ENCODE measurements around the gene ATAD3C.
"Not testable (repeated sequence)": the region's sequence is repeated elsewhere in the genome, so short reads cannot be mapped to it uniquely, and the experiment has no call there.

DNA sequence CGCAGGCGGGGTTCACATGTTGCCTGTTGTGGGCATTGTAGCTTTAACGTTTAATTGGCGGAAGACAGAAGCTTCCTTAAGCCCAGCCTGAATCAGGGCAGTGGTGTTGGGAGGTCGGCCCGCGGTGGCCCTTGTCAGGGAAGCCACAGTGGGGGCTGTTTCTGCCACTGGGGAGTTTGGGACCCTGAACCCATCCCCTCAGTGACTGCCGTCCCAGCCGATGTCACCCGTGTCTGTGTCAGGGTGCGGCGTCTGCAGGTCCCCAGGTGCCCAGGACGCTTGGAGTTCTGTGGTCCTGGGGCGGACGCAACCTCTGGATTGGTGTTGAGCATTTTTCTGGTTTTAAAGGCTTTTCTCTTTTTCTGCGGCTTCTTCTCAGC, 31.0 kb downstream of the ATAD3C start:
- TF ChIP-seq, protein P1, sequence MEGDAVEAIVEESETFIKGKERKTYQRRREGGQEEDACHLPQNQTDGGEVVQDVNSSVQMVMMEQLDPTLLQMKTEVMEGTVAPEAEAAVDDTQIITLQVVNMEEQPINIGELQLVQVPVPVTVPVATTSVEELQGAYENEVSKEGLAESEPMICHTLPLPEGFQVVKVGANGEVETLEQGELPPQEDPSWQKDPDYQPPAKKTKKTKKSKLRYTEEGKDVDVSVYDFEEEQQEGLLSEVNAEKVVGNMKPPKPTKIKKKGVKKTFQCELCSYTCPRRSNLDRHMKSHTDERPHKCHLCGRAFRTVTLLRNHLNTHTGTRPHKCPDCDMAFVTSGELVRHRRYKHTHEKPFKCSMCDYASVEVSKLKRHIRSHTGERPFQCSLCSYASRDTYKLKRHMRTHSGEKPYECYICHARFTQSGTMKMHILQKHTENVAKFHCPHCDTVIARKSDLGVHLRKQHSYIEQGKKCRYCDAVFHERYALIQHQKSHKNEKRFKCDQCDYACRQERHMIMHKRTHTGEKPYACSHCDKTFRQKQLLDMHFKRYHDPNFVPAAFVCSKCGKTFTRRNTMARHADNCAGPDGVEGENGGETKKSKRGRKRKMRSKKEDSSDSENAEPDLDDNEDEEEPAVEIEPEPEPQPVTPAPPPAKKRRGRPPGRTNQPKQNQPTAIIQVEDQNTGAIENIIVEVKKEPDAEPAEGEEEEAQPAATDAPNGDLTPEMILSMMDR (conservative IDR thresholded peaks at IDR 0.05; ENCODE audit: low read depth in 2 of 2): not testable (repeated sequence)
- not testable (repeated sequence) for TF ChIP-seq CREB1 (CRISPR knock-in tag; IDR thresholded peaks at IDR 0.05; ENCODE audit: low read depth); JUNB (IDR thresholded peaks at IDR 0.05; ENCODE audit: unreplicated experiment); EZH2 (IDR thresholded peaks at IDR 0.05; ENCODE audit: low read depth, unreplicated experiment); POLR2AphosphoS5 (IDR thresholded peaks at IDR 0.05; ENCODE audit: low read depth); NANOG (IDR thresholded peaks at IDR 0.05; ENCODE audit: borderline replicate concordance); EZH2phosphoT487 (IDR thresholded peaks at IDR 0.05; ENCODE audit: unreplicated experiment); REST (IDR thresholded peaks at IDR 0.05; ENCODE audit: unreplicated experiment)
- TF ChIP-seq, protein P2, sequence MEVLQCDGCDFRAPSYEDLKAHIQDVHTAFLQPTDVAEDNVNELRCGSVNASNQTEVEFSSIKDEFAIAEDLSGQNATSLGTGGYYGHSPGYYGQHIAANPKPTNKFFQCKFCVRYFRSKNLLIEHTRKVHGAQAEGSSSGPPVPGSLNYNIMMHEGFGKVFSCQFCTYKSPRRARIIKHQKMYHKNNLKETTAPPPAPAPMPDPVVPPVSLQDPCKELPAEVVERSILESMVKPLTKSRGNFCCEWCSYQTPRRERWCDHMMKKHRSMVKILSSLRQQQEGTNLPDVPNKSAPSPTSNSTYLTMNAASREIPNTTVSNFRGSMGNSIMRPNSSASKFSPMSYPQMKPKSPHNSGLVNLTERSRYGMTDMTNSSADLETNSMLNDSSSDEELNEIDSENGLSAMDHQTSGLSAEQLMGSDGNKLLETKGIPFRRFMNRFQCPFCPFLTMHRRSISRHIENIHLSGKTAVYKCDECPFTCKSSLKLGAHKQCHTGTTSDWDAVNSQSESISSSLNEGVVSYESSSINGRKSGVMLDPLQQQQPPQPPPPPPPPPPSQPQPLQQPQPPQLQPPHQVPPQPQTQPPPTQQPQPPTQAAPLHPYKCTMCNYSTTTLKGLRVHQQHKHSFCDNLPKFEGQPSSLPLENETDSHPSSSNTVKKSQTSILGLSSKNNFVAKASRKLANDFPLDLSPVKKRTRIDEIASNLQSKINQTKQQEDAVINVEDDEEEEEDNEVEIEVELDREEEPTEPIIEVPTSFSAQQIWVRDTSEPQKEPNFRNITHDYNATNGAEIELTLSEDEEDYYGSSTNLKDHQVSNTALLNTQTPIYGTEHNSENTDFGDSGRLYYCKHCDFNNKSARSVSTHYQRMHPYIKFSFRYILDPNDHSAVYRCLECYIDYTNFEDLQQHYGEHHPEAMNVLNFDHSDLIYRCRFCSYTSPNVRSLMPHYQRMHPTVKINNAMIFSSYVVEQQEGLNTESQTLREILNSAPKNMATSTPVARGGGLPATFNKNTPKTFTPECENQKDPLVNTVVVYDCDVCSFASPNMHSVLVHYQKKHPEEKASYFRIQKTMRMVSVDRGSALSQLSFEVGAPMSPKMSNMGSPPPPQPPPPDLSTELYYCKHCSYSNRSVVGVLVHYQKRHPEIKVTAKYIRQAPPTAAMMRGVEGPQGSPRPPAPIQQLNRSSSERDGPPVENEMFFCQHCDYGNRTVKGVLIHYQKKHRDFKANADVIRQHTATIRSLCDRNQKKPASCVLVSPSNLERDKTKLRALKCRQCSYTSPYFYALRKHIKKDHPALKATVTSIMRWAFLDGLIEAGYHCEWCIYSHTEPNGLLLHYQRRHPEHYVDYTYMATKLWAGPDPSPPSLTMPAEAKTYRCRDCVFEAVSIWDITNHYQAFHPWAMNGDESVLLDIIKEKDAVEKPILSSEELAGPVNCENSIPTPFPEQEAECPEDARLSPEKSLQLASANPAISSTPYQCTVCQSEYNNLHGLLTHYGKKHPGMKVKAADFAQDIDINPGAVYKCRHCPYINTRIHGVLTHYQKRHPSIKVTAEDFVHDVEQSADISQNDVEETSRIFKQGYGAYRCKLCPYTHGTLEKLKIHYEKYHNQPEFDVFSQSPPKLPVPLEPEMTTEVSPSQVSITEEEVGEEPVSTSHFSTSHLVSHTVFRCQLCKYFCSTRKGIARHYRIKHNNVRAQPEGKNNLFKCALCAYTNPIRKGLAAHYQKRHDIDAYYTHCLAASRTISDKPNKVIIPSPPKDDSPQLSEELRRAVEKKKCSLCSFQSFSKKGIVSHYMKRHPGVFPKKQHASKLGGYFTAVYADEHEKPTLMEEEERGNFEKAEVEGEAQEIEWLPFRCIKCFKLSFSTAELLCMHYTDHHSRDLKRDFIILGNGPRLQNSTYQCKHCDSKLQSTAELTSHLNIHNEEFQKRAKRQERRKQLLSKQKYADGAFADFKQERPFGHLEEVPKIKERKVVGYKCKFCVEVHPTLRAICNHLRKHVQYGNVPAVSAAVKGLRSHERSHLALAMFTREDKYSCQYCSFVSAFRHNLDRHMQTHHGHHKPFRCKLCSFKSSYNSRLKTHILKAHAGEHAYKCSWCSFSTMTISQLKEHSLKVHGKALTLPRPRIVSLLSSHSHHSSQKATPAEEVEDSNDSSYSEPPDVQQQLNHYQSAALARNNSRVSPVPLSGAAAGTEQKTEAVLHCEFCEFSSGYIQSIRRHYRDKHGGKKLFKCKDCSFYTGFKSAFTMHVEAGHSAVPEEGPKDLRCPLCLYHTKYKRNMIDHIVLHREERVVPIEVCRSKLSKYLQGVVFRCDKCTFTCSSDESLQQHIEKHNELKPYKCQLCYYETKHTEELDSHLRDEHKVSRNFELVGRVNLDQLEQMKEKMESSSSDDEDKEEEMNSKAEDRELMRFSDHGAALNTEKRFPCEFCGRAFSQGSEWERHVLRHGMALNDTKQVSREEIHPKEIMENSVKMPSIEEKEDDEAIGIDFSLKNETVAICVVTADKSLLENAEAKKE (CRISPR knock-in tag; IDR thresholded peaks at IDR 0.05): not testable (repeated sequence)

Data from GM23338 (cell line).